Measurements from ENCODE around the gene BIRC5. TPM values are rescaled to one million over a fixed set of nuclear protein-coding genes. Genes with fewer than 3 reads are reported as not detected.

The BIRC5 gene
- total RNA-seq, 4 donors from 2014 or later, result 0.44 to 3.3 TPM; not detected in 2

DNA sequence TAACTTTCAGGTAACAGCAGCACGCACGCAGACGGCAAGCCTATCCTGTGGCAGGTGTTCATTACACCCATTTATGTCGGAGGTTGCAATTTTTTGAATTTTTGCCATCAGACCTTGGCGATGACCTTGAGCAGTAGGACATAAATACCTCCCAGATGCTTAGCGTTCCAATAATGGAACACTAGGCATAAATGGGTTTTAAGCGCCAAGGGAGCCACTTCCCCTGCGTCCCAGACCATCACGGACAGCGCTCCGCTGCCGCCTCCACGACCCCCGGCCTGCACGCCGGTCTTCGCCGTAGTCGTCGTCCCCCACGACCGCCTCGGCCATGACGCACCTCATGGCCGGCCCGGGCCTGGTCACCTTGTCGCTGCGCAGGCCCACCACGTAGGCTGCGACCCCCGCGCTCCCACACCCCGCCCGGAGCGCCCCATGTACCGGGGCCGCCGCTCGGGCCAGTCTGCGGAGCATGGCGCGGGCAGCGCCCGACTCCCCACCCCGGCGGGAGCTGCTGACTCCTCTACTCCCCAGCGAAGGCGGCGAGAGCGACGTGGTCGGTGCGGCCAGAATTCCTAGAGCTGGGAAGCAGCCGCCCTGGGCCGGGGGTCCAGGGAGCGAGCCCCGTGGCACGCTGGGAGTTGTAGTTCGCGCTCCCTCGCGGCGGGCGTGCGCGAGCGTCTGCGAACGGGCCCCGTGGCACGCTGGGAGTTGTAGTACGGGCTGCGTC lies 40.1 kb downstream of the BIRC5 start:
- in situ Hi-C loops (cut with MboI; ENCODE audit: low sequenced_read_pairs in 4 of 4) (no loop called here), intact Hi-C loops (cut with DNase I; ENCODE audit: low total_unique reads) (loop anchor here (1.0 to 5.0 kb wide), 2 partner anchors 40 to 77 kb away; partner anchors contain the start of gene BIRC5)
- H3K4me1 ChIP-seq, result peaks cover 8 to 15% of the 10 kb centered on the region in 2 donors
- peak overlapping the region; percentile 93 to 98 (median 96) for H3K27ac ChIP-seq
- no peaks in the 10 kb centered on the region for H3K9me3 ChIP-seq
- H3K36me3 ChIP-seq, result no peaks in the 10 kb centered on the region
- peak overlapping the region; percentile 73 to 100 (median 94) for H3K4me3 ChIP-seq
- peak; percentile 50 to 65 for TF ChIP-seq POLR2A (IDR thresholded peaks at IDR 0.05)
- TF ChIP-seq CTCF (IDR thresholded peaks at IDR 0.05 in 4 of 5, conservative IDR thresholded peaks at IDR 0.05 in 1 of 5), result no peak
- ATAC-seq (peak; percentile 80 to 82), DNase-seq (peak; percentile 67 to 80)
- H3K27me3 ChIP-seq, result no peaks in the 10 kb centered on the region

GRCh38 chr17:78255029-78255656 lies 41.1 kb downstream of the BIRC5 start:
- Histone ChIP-seq H3K27me3 (no peaks in the 10 kb centered on the region), H3K36me3 (no peaks in the 10 kb centered on the region), H3K27ac (no peak overlapping the region), H3K4me1 (peaks cover 8 to 15% of the 10 kb centered on the region in 2 donors), H3K9me3 (no peaks in the 10 kb centered on the region), H3K4me3 (no peak overlapping the region)
- no peak for ATAC-seq
- TF ChIP-seq CTCF (IDR thresholded peaks at IDR 0.05 in 4 of 5, conservative IDR thresholded peaks at IDR 0.05 in 1 of 5) (no peak), POLR2A (IDR thresholded peaks at IDR 0.05) (no peak)
- no peak for DNase-seq
- intact Hi-C loops (cut with DNase I; ENCODE audit: low total_unique reads), result no loop called here
- in situ Hi-C loops (cut with MboI; ENCODE audit: low sequenced_read_pairs in 4 of 4), result no loop called here

DNA sequence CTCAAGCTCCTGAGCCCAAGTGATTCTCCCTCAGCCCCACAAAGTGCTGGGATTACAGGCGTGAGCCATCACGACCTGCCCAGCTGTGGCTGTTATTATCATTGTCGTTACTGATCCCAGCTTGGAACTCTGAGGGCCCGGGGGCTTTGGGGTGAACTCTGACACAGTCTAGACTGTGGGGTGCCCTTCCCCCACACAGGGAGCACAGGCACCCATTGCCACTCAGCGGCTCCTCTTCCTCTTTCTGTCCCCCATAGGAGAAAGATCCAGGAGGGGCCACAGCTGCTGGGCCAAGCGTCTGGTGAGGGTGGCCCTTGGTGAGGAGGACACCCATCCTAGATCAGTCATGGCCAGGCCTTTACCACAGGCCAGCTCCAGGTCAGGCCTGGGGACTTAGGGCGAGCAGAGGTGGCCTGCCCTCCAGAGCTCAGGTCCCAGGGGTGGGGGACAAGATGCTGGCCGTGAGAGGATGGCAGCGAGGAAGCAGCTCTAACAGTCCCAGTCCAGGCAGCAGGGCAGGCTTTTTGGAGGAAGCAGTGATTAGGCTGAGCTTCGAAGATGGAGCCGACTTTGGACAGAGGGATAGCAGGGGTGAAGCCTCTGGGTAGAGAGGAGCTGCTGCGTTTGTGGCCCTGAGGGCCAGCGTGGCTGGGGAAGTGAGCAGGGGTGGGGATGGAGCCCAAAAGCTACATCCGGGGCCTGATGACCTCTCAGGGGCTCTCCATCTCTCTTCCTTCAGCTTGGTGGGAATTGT lies 42.1 kb downstream of the BIRC5 start:
- Histone ChIP-seq H3K27ac (peak overlapping the region in 2 of 4 donors; percentile 39 to 71), H3K4me3 (no peak overlapping the region), H3K27me3 (no peaks in the 10 kb centered on the region), H3K36me3 (no peaks in the 10 kb centered on the region), H3K4me1 (peaks cover 8 to 13% of the 10 kb centered on the region in 2 donors), H3K9me3 (no peaks in the 10 kb centered on the region)
- no peak for TF ChIP-seq POLR2A (IDR thresholded peaks at IDR 0.05)
- TF ChIP-seq CTCF (IDR thresholded peaks at IDR 0.05 in 4 of 5, conservative IDR thresholded peaks at IDR 0.05 in 1 of 5), result no peak
- DNase-seq (no peak), ATAC-seq (no peak)
- intact Hi-C loops (cut with DNase I; ENCODE audit: low total_unique reads) (no loop called here), in situ Hi-C loops (cut with MboI; ENCODE audit: low sequenced_read_pairs in 4 of 4) (no loop called here)

- H3K27ac ChIP-seq, result peak overlapping the region in 2 of 4 donors; percentile 71 to 73
- TF ChIP-seq POLR2A (IDR thresholded peaks at IDR 0.05) (no peak), CTCF (IDR thresholded peaks at IDR 0.05 in 4 of 5, conservative IDR thresholded peaks at IDR 0.05 in 1 of 5) (no peak)
- no peaks in the 10 kb centered on the region for H3K9me3 ChIP-seq
- no peaks in the 10 kb centered on the region for H3K36me3 ChIP-seq
- H3K27me3 ChIP-seq, result no peaks in the 10 kb centered on the region
- intact Hi-C loops (cut with DNase I; ENCODE audit: low total_unique reads) (no loop called here), in situ Hi-C loops (cut with MboI; ENCODE audit: low sequenced_read_pairs in 4 of 4) (no loop called here)
- no peak overlapping the region for H3K4me3 ChIP-seq
- no peak for DNase-seq
- no peak for ATAC-seq
- H3K4me1 ChIP-seq, result peaks cover 8 to 10% of the 10 kb centered on the region in 2 donors
These were observed 42.9 kb downstream of the BIRC5 start for GRCh38 chr17:78256707-78257591.

Data from gastrocnemius medialis (tissue), 4 donors.